GM23338 (cell line): ENCODE measurements around the gene FRY. TPM values are rescaled to one million over a fixed set of nuclear protein-coding genes. Genes with fewer than 3 reads are reported as not detected.

ENCODE experiments used
- ATAC-seq: fragments of 200-7000 bp; cut with Tn5 transposase; 3 replicates; pipeline ENCODE4 v1.9.1; 2020
- DNase-seq: peaks from one replicate; pipeline ENCODE4 v3.0.0-alpha.2; 2015; ENCODE audit warnings: low spot score
- H2AFZ ChIP-seq: fragments of 200-600 bp; sonication (generic); 2 replicates; pipeline ENCODE4 v1.8.0; 2016; ENCODE audit warnings: antibody characterized with exemption, mild to moderate bottlenecking, moderate library complexity
- H3F3A ChIP-seq: fragments of 200-600 bp; sonication (generic); replicated peaks from 2 replicates; pipeline ENCODE4 v1.8.0; 2017; ENCODE audit warnings: antibody characterized with exemption, mixed run types, low read depth
- H3K27ac ChIP-seq: fragments of 200-600 bp; sonication (generic); 2 replicates; pipeline ENCODE4 v1.6.1; 2016; ENCODE audit warnings: low read depth
- H3K27me3 ChIP-seq: fragments of 200-600 bp; sonication (generic); 2 replicates; pipeline ENCODE4 v1.8.0; 2016; ENCODE audit warnings: mild to moderate bottlenecking, mixed run types, moderate library complexity; ENCODE audit not compliant: insufficient read depth
- H3K36me3 ChIP-seq: fragments of 200-600 bp; sonication (generic); 2 replicates; pipeline ENCODE4 v1.8.0; 2016; ENCODE audit warnings: mild to moderate bottlenecking; ENCODE audit not compliant: insufficient read depth
- H3K4me1 ChIP-seq: fragments of 200-600 bp; sonication (generic); 2 replicates; pipeline ENCODE4 v1.8.0; 2016; ENCODE audit warnings: mild to moderate bottlenecking, moderate library complexity; ENCODE audit not compliant: insufficient read depth
- H3K4me2 ChIP-seq: fragments of 200-600 bp; sonication (generic); 2 replicates; pipeline ENCODE4 v1.7.1; 2017; ENCODE audit warnings: mixed run types
- H3K4me3 ChIP-seq: fragments of 200-600 bp; sonication (generic); 2 replicates; pipeline ENCODE4 v1.6.1; 2016; ENCODE audit warnings: mixed run types
- H3K79me2 ChIP-seq: fragments of 200-600 bp; sonication (generic); replicated peaks from 2 replicates; pipeline ENCODE4 v1.8.0; 2017; ENCODE audit warnings: mild to moderate bottlenecking; ENCODE audit not compliant: insufficient read depth
- H3K9me2 ChIP-seq: fragments of 200-600 bp; sonication (generic); 2 replicates; pipeline ENCODE4 v1.8.0; 2017; ENCODE audit not compliant: insufficient read depth
- H4K20me1 ChIP-seq: fragments of 200-600 bp; sonication (generic); replicated peaks from 2 replicates; pipeline ENCODE4 v1.8.0; 2017; ENCODE audit warnings: mild to moderate bottlenecking; ENCODE audit not compliant: insufficient read depth
- H3K27ac Mint-ChIP-seq: 2 replicates; pipeline ENCODE4 v1.8.0; 2020; ENCODE audit warnings: inconsistent platforms, mild to moderate bottlenecking, moderate library complexity, mixed read lengths
- H3K27me3 Mint-ChIP-seq: 3 replicates; pipeline ENCODE4 v1.8.0; 2022; ENCODE audit warnings: low read depth, mild to moderate bottlenecking, moderate library complexity, mixed read lengths, inconsistent platforms; ENCODE audit not compliant: insufficient read depth, poor library complexity
- H3K36me3 Mint-ChIP-seq: 3 replicates; pipeline ENCODE4 v1.8.0; 2021; ENCODE audit warnings: low read depth, mild to moderate bottlenecking, inconsistent platforms, moderate library complexity, mixed read lengths
- H3K4me1 Mint-ChIP-seq: 3 replicates; pipeline ENCODE4 v1.8.0; 2020; ENCODE audit warnings: mild to moderate bottlenecking, inconsistent platforms, mixed read lengths
- H3K4me3 Mint-ChIP-seq: 3 replicates; pipeline ENCODE4 v1.8.0; 2021; ENCODE audit warnings: moderate library complexity, mild to moderate bottlenecking, inconsistent platforms, mixed read lengths
- H3K9me3 Mint-ChIP-seq: 3 replicates; pipeline ENCODE4 v1.8.0; 2020; ENCODE audit warnings: moderate library complexity, mild to moderate bottlenecking, inconsistent platforms, mixed read lengths
- CREB1 ChIP-seq: fragments of 250-450 bp; sonication (Bioruptor Pico); IDR thresholded peaks from 2 replicates; pipeline ENCODE4 v1.5.0; 2020; ENCODE audit warnings: low read depth, mild to moderate bottlenecking, moderate library complexity
- ETS1 ChIP-seq: IDR thresholded peaks from 2 replicates; pipeline ENCODE4 v1.6.1; 2016; ENCODE audit warnings: antibody characterized with exemption
- EZH2 ChIP-seq: fragments of 200-600 bp; sonication (generic); IDR thresholded peaks from one replicate; pipeline ENCODE4 v1.8.0; 2017; ENCODE audit warnings: antibody characterized with exemption, mild to moderate bottlenecking, low read depth; ENCODE audit not compliant: unreplicated experiment
- EZH2phosphoT487 ChIP-seq: fragments of 200-600 bp; sonication (generic); IDR thresholded peaks from one replicate; pipeline ENCODE4 v1.8.1; 2018; ENCODE audit warnings: antibody characterized with exemption; ENCODE audit not compliant: unreplicated experiment
- JUNB ChIP-seq: IDR thresholded peaks from one replicate; pipeline ENCODE4 v1.6.1; 2016; ENCODE audit warnings: antibody characterized with exemption; ENCODE audit not compliant: unreplicated experiment
- NANOG ChIP-seq: IDR thresholded peaks from 2 replicates; pipeline ENCODE4 v1.6.1; 2016; ENCODE audit warnings: antibody characterized with exemption, borderline replicate concordance
- POLR2AphosphoS5 ChIP-seq: IDR thresholded peaks from 2 replicates; pipeline ENCODE4 v1.6.1; 2016; ENCODE audit warnings: antibody characterized with exemption, low read depth
- STAT1 ChIP-seq: IDR thresholded peaks from one replicate; pipeline ENCODE4 v1.6.1; 2016; ENCODE audit warnings: antibody characterized with exemption; ENCODE audit not compliant: unreplicated experiment
- ZNF114 ChIP-seq: fragments of 250-450 bp; sonication (Bioruptor Pico); IDR thresholded peaks from 2 replicates; pipeline ENCODE4 v1.5.0; 2020; ENCODE audit warnings: mild to moderate bottlenecking, moderate library complexity
- ZNF331 ChIP-seq: fragments of 250-450 bp; sonication (Bioruptor Pico); IDR thresholded peaks from 2 replicates; pipeline ENCODE4 v1.5.0; 2020; ENCODE audit warnings: low read depth, mild to moderate bottlenecking, moderate library complexity
- polyA plus RNA-seq: library from polyadenylated mRNA; unstranded; fragments of >200 nt; fragmentation: Nextera tagmentation; extraction: Ambion mirVana; gene quantifications from 2 replicates; pipeline ENCODE4 v1.2.1, GENCODE V29; 2016
- total RNA-seq: library from RNA; depleted of rRNA; stranded (reverse); fragments of >200 nt; shearing (Covaris generic); gene quantifications from 2 replicates; pipeline ENCODE4 v1.2.3, GENCODE V29; 2014
- TF ChIP-seq, protein P1 (sequence below): IDR thresholded peaks from one replicate; pipeline ENCODE4 v1.6.1; 2018; ENCODE audit warnings: antibody characterized with exemption; ENCODE audit not compliant: unreplicated experiment
- TF ChIP-seq, protein P2 (sequence below): fragments of 250-450 bp; sonication (Bioruptor Pico); IDR thresholded peaks from 2 replicates; pipeline ENCODE4 v1.5.0; 2020; ENCODE audit warnings: mild to moderate bottlenecking, moderate library complexity
- TF ChIP-seq, protein P3 (sequence below), 2 experiments: fragments of 200-600 bp in 1 of 2; sonication (generic) in 1 of 2; conservative IDR thresholded peaks; 2 replicates each; pipeline versions ENCODE4 v1.5.1 to v1.6.1; 2016 to 2017; ENCODE audit warnings: antibody characterized with exemption in 2 of 2, low read depth in 2 of 2, mild to moderate bottlenecking in 2 of 2, moderate library complexity in 1 of 2

The FRY gene
- total and polyA plus RNA-seq, 2 experiments from 2014 or later, result 2.4 to 10.1 TPM

DNA sequence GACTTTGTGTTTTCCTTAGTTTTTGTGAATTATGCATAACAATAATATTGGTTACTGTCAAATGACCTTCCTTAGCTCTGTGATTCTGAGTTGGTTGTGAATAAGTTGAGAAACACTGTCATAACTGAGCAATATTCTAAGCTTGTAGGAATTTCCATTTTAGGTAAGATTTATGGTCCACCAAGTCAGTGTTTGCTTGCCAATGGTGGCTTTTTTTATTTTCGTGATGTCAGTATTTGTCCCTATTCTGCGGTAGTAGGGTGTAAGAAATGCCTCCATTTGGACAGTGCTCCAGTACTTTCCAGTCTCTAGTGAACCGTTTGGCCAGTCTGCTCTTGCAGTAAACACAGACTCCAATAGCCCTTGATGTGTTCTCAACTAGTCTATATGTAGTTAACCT, 94.7 kb downstream of the FRY start:
- TF ChIP-seq ETS1 (no peak), CREB1 (no peak), JUNB (no peak), EZH2phosphoT487 (no peak), EZH2 (no peak), NANOG (no peak), ZNF114 (CRISPR knock-in tag) (no peak), ZNF331 (no peak), POLR2AphosphoS5 (no peak), STAT1 (no peak)
- TF ChIP-seq, protein P1, sequence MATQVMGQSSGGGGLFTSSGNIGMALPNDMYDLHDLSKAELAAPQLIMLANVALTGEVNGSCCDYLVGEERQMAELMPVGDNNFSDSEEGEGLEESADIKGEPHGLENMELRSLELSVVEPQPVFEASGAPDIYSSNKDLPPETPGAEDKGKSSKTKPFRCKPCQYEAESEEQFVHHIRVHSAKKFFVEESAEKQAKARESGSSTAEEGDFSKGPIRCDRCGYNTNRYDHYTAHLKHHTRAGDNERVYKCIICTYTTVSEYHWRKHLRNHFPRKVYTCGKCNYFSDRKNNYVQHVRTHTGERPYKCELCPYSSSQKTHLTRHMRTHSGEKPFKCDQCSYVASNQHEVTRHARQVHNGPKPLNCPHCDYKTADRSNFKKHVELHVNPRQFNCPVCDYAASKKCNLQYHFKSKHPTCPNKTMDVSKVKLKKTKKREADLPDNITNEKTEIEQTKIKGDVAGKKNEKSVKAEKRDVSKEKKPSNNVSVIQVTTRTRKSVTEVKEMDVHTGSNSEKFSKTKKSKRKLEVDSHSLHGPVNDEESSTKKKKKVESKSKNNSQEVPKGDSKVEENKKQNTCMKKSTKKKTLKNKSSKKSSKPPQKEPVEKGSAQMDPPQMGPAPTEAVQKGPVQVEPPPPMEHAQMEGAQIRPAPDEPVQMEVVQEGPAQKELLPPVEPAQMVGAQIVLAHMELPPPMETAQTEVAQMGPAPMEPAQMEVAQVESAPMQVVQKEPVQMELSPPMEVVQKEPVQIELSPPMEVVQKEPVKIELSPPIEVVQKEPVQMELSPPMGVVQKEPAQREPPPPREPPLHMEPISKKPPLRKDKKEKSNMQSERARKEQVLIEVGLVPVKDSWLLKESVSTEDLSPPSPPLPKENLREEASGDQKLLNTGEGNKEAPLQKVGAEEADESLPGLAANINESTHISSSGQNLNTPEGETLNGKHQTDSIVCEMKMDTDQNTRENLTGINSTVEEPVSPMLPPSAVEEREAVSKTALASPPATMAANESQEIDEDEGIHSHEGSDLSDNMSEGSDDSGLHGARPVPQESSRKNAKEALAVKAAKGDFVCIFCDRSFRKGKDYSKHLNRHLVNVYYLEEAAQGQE, result no peak
- TF ChIP-seq, protein P2, sequence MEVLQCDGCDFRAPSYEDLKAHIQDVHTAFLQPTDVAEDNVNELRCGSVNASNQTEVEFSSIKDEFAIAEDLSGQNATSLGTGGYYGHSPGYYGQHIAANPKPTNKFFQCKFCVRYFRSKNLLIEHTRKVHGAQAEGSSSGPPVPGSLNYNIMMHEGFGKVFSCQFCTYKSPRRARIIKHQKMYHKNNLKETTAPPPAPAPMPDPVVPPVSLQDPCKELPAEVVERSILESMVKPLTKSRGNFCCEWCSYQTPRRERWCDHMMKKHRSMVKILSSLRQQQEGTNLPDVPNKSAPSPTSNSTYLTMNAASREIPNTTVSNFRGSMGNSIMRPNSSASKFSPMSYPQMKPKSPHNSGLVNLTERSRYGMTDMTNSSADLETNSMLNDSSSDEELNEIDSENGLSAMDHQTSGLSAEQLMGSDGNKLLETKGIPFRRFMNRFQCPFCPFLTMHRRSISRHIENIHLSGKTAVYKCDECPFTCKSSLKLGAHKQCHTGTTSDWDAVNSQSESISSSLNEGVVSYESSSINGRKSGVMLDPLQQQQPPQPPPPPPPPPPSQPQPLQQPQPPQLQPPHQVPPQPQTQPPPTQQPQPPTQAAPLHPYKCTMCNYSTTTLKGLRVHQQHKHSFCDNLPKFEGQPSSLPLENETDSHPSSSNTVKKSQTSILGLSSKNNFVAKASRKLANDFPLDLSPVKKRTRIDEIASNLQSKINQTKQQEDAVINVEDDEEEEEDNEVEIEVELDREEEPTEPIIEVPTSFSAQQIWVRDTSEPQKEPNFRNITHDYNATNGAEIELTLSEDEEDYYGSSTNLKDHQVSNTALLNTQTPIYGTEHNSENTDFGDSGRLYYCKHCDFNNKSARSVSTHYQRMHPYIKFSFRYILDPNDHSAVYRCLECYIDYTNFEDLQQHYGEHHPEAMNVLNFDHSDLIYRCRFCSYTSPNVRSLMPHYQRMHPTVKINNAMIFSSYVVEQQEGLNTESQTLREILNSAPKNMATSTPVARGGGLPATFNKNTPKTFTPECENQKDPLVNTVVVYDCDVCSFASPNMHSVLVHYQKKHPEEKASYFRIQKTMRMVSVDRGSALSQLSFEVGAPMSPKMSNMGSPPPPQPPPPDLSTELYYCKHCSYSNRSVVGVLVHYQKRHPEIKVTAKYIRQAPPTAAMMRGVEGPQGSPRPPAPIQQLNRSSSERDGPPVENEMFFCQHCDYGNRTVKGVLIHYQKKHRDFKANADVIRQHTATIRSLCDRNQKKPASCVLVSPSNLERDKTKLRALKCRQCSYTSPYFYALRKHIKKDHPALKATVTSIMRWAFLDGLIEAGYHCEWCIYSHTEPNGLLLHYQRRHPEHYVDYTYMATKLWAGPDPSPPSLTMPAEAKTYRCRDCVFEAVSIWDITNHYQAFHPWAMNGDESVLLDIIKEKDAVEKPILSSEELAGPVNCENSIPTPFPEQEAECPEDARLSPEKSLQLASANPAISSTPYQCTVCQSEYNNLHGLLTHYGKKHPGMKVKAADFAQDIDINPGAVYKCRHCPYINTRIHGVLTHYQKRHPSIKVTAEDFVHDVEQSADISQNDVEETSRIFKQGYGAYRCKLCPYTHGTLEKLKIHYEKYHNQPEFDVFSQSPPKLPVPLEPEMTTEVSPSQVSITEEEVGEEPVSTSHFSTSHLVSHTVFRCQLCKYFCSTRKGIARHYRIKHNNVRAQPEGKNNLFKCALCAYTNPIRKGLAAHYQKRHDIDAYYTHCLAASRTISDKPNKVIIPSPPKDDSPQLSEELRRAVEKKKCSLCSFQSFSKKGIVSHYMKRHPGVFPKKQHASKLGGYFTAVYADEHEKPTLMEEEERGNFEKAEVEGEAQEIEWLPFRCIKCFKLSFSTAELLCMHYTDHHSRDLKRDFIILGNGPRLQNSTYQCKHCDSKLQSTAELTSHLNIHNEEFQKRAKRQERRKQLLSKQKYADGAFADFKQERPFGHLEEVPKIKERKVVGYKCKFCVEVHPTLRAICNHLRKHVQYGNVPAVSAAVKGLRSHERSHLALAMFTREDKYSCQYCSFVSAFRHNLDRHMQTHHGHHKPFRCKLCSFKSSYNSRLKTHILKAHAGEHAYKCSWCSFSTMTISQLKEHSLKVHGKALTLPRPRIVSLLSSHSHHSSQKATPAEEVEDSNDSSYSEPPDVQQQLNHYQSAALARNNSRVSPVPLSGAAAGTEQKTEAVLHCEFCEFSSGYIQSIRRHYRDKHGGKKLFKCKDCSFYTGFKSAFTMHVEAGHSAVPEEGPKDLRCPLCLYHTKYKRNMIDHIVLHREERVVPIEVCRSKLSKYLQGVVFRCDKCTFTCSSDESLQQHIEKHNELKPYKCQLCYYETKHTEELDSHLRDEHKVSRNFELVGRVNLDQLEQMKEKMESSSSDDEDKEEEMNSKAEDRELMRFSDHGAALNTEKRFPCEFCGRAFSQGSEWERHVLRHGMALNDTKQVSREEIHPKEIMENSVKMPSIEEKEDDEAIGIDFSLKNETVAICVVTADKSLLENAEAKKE (CRISPR knock-in tag), result no peak
- TF ChIP-seq, protein P3, sequence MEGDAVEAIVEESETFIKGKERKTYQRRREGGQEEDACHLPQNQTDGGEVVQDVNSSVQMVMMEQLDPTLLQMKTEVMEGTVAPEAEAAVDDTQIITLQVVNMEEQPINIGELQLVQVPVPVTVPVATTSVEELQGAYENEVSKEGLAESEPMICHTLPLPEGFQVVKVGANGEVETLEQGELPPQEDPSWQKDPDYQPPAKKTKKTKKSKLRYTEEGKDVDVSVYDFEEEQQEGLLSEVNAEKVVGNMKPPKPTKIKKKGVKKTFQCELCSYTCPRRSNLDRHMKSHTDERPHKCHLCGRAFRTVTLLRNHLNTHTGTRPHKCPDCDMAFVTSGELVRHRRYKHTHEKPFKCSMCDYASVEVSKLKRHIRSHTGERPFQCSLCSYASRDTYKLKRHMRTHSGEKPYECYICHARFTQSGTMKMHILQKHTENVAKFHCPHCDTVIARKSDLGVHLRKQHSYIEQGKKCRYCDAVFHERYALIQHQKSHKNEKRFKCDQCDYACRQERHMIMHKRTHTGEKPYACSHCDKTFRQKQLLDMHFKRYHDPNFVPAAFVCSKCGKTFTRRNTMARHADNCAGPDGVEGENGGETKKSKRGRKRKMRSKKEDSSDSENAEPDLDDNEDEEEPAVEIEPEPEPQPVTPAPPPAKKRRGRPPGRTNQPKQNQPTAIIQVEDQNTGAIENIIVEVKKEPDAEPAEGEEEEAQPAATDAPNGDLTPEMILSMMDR (conservative IDR thresholded peaks at IDR 0.05; ENCODE audit: low read depth in 2 of 2), result no peak

More for the DNA sequence above, 94.7 kb downstream of the FRY start:
- H3K79me2 ChIP-seq, result no peaks in the 10 kb centered on the region
- H3K27ac Mint-ChIP-seq, result no peak overlapping the region
- no peak overlapping the region for H3K27ac ChIP-seq
- H3K27me3 ChIP-seq, result no peaks in the 10 kb centered on the region
- H3F3A ChIP-seq, result no peaks in the 10 kb centered on the region
- no peak overlapping the region for H3K4me3 ChIP-seq
- DNase-seq (no peak), ATAC-seq (no peak)
- H4K20me1 ChIP-seq, result no peaks in the 10 kb centered on the region
- no peak overlapping the region for H3K4me2 ChIP-seq
- no peak overlapping the region for H2AFZ ChIP-seq
- no peak overlapping the region for H3K4me3 Mint-ChIP-seq
- H3K27me3 Mint-ChIP-seq, result no peaks in the 10 kb centered on the region
- H3K4me1 Mint-ChIP-seq, result no peaks in the 10 kb centered on the region
- H3K36me3 ChIP-seq, result no peaks in the 10 kb centered on the region
- H3K9me3 Mint-ChIP-seq, result peaks cover 17% of the 10 kb centered on the region
- no peaks in the 10 kb centered on the region; the same call in 1 of the 2 replicates for H3K9me2 ChIP-seq
- peaks cover 17% of the 10 kb centered on the region for H3K36me3 Mint-ChIP-seq
- no peaks in the 10 kb centered on the region for H3K4me1 ChIP-seq
